Putamen (tissue), 1 donor: ENCODE measurements around the gene SECISBP2.
"Not testable (repeated sequence)": the region's sequence is repeated elsewhere in the genome, so short reads cannot be mapped to it uniquely, and the experiment has no call there.

Experiments used
- DNase-seq: peaks from one replicate; pipeline ENCODE4 v3.0.0-alpha.2; 2016; ENCODE audit warnings: low spot score

SECISBP2 gene

DNA sequence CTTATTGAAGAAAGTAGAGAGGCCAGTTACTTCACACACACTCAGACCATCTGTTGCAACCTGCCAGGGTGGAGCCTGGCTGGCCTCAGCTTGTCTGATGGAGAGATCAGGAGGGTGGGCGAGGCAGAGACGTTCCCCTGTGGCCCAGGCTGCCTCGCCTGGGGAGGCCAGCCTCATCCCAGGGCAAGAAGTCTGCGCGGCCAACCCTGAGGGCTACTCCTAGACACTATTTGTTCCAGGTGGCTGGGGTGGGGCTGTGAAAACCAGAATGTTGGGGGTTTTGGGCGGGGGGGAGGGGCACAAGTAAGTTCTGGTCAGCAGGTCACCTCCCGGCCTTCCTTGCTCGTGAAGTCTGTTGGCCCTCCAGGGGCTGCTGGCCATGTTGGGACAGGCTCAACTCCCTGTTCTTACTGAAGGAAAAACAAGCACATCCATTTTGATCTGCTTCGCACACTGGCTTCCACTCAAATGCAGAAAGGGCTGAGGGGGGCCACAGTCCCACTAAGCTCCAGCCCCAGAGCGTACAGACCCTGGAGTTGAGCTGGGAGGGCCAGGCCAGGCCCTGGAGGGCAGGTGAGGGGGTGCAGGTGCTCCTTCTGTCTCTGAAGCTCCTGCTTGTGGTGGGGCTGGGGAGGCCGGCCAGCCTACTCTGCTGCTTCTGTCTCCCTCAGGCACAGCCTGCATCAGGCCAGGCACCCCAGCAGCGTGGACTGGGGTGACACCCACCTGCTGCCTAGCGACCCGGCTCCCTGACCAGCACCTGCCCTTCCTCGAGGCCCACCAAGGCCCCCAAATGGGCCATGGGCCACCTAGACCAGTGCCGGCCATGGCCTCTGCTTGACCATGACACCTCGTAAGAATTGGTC, 46.6 kb downstream of the SECISBP2 start:
- DNase-seq: no peak

DNA sequence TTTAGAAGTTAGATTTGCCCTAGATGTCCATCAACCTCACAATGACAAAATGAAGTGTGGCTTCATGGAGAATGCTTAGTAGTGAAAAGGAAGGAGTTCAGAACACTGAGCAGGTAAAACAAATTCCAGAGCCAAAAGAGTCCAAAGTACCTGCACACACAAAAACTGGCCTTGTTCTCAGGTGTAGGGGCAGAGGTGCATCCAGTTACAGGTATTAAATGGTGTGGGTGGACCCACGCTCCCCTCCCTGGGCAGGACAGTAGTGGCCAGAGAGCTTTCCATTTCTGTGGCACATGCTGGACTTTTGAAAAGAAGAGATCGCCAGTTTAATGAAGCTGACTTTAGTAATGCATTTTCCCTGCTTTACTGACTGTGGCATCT, 47.2 kb downstream of the SECISBP2 start:
- no peak for DNase-seq

DNA sequence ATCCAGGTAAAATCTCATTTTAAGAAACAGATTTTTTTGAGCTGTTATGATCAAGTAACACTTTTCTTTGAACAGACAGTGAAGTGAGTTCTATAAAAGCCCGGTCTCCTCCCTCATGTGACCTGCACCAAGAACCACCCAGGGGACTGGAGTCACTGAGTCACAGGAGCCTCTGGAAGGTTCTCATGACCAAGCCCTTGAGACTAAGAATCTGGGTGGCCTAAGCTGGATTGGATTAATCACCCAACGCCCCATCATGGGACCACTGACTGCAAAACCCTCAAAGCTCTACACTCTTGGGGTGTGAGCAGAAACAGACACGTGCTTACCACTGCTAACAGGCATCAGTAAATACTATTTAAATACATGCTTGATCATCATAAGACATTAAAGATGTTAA, 48.4 kb downstream of the SECISBP2 start:
- no peak for DNase-seq

DNA sequence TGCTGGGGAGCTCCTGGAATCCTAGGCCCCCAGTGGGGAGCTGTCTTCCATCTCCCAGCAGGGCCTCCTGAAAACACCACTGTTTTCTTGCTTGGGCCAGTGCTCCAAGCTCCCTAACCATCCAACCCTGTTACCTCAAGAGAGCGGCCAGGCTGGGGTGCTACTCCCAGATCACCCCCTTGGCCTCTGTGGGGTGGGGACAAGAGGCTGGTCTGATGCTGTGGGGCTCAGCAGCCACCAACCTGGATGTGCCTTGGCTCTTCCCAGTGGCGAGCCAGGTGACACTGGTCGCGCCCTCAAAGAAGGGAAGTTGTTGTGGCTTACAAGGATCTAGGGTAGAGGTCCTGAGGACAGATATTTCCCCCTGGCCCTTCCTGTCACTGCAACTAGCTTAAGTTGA, 49.0 kb downstream of the SECISBP2 start:
- no peak for DNase-seq

DNA sequence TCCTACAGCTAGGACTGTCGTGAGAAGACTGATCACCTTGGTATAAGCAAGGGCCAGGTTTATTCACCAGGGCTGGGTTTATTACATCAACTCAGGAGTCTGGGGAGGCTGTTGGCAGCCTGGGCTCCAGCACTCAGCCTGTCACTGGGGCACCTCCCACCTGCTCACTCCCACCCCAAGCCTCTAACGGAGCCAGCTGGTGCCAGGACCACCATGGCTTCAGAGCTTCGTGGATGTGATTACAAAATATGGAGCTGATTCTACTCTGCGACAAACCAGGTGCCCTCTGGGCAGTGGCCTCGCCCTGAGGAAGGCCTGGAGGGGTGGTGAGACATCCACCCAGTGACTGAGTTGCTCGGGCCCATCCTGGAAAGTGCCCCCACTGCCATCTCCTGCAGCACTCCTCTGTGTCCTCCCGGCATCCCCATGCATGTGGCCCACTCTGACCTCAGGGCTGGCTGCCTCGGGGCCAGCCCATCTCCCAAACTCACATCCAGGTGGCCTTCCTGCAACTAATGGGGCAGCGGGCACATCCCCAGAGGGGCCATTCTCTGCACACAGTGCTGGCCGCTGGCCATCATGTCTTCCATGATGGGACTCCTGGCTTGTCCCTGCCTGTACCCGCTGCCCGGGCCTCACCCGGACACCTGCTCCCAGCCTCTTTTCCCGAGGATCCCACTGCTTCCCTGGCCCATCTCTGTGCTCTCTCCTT, 49.6 kb downstream of the SECISBP2 start:
- DNase-seq: no peak

DNA sequence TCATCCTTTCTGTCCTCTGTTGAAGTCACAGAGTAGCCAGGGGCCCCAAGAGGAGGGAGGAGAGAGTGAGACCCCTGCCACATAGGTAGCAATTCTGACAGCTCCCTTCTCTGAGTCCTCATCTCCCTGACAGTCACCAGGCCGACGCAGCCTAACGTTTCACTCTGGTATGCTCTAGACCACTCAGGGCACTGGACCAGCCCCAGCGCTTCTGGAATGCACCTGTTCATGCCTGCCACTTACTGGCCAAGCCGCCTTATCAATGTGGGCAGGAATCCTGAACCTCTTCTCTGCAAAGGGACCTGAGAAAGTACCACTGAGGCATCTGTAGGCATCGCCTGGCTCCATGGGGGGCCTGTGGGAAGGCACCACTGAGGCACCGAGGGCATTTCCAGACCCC, 50.2 kb downstream of the SECISBP2 start:
- DNase-seq: no peak

DNA sequence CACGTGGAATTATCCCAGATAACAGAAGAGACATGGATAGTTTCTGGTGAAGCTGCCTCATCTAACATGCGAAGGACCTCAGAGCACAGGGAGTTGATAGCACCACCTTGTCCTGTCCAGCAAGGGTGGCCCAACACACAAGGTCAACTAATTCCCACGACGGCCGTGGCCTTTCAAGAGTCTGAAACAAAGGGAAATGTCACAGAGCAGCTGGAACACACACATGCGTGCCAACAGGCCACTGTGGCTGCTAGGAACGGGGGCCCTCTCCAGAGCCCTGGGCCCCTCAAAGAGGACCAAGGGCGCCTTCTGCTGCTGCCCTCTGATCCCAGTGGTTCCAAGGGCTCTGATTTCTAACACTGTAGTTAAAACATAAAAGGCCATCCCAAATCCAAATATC, 50.7 kb downstream of the SECISBP2 start:
- no peak for DNase-seq

DNA sequence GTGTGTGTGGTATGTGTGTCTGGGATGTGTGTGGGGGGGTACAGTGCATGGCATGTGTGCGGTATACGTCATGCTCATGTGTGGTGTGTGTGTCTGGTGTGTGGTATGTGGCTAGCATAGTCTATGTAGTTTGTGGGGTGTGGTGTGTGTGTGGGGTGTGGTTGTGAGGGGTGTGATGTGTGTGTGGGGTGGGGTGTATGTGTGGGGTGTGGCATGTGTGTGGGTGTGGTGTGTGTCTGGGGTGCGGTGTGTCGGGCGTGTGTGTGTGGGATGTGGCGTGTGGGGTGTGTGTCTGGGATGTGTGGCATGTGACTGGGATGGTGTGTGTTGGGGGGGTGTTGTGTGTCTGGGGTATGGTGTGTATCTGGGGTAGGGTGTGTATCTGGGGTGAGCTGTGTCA, 52.3 kb downstream of the SECISBP2 start:
- no peak for DNase-seq

DNA sequence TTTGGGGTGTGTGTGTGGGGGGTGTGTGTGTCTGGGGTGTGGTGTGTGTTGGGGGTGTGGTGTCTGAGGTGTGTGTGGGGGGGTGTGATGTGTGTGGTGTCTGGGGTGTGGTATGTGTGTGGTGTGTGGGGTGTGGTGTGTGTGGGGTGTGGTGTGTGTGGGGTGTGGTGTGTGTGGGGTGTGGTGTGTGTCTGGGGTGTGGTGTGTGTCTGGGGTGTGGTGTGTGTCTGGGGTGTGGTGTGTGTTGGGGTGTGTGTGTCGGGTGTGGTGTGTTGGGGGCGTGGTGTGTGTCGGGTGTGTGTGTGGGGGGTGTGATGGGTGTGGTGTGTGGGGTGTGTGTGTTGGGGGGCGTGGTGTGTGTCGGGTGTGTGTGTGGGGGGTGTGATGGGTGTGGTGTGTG, 53.5 kb downstream of the SECISBP2 start:
- DNase-seq: not testable (repeated sequence)

DNA sequence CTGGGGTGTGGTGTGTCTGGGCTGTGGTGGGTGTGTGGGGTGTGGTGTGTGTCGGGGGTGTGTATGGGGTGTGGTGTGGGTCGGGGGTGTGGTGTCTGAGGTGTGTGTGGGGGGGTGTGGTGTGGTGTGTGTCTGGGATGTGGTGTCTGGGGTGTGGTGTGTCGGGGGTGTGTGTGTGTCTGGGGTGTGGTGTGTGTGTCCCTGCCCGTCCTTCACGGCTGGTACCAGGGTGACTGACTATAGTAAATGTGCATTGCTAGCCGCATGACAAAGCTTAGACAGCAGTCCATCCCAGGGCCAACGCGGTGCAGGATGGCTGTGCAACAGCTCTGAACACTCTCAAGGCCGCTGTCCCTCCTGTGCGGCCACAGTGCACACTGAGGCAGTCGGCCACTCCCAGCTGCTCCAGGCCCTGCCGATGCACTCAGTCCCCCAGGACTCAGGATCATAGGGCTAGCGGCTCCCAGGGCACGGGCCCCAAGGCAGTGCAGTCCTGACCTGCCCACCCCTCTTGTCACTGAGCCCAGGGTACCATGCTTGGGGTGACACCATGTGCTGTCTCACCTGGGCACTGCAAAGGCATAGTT, 54.0 kb downstream of the SECISBP2 start:
- DNase-seq: no peak

DNA sequence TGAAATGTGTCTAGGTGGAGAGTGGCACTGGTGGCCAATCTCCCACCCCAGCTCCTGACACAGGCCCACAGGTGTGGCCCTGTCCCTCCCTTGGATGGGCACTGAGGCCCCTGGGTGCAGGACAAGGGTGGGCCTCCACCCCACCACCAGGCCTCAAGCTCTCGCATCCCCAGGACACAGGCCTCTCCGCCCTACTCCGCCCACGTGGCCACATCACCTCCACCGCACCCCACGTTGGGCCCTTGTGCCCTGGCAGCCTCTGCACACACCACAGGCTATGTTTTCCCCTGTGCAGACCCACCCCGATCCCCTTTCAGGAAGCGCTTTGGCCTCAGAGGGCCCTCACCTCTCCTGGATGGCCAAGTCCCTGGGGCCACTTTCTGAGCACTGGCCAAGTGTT, 54.7 kb downstream of the SECISBP2 start:
- no peak for DNase-seq

DNA sequence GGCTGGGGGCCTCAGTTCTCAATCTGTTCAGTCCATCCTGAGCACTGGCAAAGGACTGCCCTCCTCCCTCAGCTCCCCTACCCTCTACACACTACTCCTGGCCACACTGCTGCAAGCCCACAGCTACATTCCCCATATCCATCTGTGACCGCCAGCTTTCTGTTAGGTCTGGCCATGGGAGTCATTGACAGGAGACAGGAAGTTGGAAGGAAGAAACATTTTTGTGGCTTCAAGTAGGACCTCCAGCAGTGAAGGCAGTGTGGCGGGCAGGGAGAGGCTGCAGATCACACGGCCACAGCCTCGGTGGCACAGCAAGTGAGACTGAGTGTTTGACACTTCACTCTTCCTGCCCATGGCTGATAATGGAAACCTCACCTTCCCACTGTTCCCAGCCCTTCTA, 55.9 kb downstream of the SECISBP2 start:
- no peak for DNase-seq

DNA sequence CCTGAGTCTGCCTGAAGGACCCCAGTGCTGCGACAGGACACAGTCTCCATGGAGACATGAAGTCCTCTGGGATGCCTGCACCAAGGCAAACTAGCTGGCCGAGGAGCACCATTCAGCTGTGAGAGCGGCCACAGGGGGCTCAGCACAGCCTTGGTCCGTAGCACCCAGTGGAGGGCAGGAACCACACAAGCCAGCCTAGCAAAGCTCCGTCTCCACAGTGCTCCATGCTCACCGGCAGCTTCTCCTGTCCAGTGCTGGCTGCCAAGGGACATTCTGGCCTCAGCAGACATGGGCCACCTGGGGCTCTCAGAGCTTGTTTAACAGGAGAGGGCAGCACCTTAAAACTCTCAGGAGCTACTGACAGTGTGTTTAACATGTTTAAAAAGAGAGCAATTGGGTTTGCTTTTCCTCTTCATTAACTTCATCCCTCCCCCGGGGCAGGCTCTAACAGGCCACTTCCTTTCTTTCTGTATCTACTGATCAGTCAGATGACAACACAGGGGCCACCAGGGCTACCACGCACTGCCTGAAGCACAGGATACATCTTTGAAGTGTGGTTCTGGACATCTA, 57.0 kb downstream of the SECISBP2 start:
- no peak for DNase-seq

DNA sequence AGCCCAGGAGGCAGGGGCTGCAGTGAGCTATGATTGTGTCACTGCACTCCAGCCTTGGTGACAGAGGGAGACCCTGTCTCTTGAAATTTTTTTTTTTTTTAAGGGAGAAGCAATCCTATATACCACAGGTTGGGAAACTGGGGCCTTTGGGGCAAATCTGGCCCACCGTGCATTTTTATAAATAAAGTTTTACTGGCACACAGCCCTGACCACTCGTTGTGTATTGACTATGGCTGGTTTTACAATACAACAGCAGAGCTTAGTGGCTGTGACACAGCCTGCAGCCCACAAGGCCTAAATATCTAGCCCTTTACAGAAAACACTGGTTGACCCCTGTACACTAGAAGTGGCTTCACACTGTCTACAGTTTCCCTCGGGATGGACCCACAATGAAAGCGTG, 58.0 kb downstream of the SECISBP2 start:
- DNase-seq: no peak

DNA sequence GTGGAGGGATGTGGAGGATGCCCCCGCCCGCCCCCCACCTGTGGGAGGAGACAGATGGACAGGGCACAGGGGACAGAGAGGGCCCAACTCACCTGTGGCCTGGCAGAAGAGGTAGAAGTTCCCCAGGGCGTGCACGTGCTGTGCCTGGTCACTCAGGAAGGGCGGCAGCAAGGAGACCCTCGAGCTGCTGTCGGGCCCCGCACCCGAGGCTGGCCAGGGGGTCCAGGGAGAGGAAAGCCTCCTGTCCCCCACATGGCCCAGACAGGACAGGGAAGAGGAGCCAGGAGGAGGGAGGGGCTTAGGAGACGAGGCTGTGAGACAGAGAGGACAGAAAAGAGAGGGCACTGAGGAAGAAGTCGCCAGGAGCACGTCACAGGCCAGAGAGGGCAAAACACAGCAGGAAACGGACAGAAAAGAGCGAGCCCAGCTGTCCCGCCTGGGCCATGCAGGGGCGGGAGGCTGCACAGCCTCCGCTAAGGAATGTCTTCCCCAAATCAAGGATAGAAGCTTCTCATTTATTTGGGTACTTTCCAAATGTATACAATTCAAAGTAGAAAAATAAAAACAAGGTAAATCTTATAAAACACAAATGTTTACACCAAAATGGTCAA, 58.5 kb downstream of the SECISBP2 start:
- DNase-seq: no peak

DNA sequence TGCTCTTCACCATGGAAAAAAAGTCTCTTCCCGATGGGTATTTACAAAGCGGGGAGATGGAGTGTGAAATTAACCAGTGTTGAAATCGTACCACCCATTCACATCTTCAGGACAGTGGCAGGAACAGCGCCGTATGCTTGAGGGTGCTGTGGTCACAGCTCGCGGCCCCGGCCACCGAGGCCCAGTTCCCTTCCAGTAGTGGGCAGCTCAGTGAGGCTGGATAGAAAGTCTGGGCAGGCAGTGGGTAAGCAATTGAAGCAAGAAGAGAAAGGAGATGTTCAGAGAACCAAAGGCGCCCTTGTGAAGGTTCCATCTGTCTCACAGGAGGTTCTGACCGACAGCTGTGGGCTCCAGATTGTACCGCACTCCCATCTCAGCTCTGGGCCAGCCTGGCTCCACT, 59.1 kb downstream of the SECISBP2 start:
- DNase-seq: no peak

DNA sequence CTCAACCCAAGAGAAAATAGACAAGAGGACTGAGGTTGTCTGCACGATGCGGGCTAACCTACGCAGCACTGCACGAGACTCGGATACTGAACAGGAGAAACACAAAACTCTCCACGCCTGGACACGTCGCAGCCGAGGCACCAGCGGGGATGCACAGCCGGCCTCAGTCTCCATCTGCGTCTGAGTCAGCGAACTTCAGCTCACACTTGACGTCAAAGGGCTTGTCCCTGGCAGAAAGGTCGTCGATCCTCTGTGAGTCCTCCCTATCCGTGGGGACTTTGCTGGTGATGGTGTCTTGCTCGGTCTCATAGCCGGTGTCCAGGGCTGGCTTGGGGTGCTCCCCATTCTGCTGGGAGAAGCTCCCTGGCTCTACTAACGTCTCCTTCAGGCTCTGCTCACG, 60.2 kb downstream of the SECISBP2 start:
- DNase-seq: no peak

DNA sequence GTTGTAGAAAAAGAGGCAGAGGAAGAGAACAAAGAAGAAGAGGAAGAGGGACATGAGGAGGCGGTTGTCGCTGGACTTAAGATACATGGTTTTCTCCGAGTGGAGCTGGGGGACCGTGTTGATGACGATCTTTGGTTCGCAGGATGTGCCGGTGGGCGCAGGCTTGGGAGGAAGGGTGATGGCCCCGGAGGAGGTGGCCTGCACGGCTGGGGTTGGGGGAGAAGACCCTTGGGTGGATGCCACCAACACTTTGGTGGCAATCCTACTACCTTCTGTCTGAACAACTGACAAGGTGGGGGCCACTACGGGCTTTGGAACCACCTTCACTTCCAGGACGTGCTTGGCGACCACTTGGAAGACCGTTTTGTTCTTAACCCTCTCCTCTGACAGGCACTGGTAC, 60.7 kb downstream of the SECISBP2 start:
- DNase-seq: no peak

DNA sequence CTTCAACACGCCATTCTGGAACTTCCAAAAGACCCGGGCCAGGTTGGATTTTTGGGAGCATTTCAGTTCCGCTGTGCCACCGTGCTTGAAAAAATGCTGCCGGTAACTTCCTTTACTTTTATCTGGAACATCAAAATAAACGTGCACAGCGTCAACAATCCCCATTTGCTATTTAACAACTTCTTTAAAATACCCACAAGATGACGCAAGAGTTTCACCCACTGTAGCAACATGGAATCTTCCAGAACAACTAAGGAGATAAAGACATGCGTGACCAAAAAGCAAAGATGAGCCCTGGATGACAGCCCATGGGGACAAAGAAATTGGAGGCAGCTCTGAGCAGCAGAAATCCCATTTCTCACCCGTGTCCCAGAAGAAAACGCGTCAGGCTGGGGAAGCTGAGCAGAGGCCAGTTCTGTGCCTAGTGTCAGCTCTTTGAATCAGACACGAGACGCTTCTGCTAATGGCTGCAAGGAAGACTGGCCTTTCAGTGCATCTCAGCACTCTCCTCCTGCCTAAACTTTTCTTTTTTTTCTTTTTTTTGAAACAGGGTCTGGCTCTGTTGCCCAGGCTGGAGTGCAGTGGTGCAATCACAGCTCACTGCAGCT, 61.3 kb downstream of the SECISBP2 start:
- DNase-seq: no peak

DNA sequence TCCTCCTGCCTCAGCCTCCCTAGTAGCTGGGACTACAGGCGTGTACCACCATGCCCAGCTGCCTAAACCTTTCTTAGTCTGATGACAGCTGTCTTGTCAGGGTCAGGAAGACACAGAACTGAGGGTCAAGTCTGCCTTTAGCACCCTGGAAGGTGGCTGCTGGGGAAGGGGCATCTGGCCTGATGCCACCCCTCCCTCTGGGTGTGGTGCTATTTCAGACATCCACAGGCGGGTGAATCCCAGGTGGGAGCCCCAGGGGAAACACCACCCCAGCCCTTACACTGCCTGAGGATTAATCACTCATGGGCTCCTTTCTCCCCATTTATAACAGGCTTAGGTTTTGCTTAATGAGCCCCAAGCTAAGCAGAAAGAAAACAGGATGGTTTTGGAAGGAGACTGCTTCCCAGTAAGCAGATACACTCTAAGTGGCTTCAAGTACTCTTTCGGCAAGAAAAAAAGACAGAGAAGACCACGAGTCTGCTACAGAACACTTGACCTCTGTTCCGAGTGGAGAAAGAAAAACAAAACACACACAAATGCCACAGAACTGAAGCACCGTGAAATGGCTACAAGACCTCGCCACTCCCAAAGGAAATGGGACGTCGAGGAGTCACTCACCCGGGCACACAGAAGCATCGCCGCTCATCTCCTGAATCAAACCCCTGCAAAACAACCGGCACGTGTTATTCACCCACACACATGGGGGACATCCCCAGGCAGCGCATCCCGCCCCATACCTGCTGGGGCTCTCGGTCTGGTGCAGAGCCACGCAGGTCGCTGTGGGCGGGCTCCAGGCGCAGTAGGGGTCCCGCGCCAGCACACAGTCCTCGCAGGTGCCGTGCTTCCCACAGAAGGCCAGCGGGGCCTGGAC, 62.4 kb downstream of the SECISBP2 start:
- no peak for DNase-seq

DNA sequence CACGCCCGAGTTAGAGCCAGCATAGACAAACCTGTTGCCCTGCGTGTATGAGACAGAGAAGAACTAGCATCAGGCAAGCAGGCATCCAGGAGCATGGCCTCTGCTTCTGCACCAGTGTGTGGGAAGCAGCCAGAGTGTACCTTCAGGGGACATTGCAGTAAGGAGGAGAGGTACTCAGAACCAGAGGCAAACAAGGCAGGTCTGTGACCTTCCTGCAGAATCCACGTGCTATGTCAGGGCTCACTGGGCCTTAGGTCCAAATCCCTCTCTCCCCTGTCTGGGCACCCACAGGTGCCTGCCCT, 63.0 kb downstream of the SECISBP2 start:
- no peak for DNase-seq
